Esophagus squamous epithelium (tissue), 4 donors: ENCODE data around the gene ANGEL1.

ENCODE experiments used
- CTCF ChIP-seq, 6 experiments: fragments of 450-650 bp in 4 of 6; fragments of 200-600 bp in 2 of 6; sonication (generic) in 2 of 6; IDR thresholded peaks; one replicate each; pipeline ENCODE4 v1.5.1; 2016 to 2019; ENCODE audit warnings: antibody characterized with exemption in 6 of 6, mild to moderate bottlenecking in 4 of 6, moderate library complexity in 4 of 6
- POLR2A ChIP-seq, 4 donors: fragments of 450-650 bp; IDR thresholded peaks; one replicate each; pipeline ENCODE4 v1.6.1; 2017; ENCODE audit warnings: antibody characterized with exemption in 4 of 4, mild to moderate bottlenecking in 4 of 4, moderate library complexity in 3 of 4

GRCh38 chr14:76742966-76743365 lies 69.7 kb downstream of the ANGEL1 start:
- TF ChIP-seq CTCF (IDR thresholded peaks at IDR 0.05) (no peak), POLR2A (IDR thresholded peaks at IDR 0.05) (no peak)
